Stomach smooth muscle (tissue), 2 donors: ENCODE data around the gene TMC8.

Source experiments
- H3K27ac ChIP-seq: one replicate; pipeline ENCODE4 v1.7.0; 2013; ENCODE audit warnings: mild to moderate bottlenecking, low read length, inconsistent platforms
- H3K27me3 ChIP-seq, 2 donors: one replicate each; pipeline ENCODE4 v1.7.0; 2013; ENCODE audit warnings: low read length in 2 of 2; ENCODE audit not compliant: insufficient read depth in 2 of 2, control insufficient read depth in 1 of 2
- H3K36me3 ChIP-seq, 2 donors: one replicate each; pipeline ENCODE4 v1.7.0; 2013; ENCODE audit warnings: low read length in 2 of 2; ENCODE audit not compliant: control insufficient read depth in 2 of 2, insufficient read depth in 2 of 2
- H3K4me1 ChIP-seq: one replicate; pipeline ENCODE4 v1.7.0; 2013; ENCODE audit warnings: low read length; ENCODE audit not compliant: control insufficient read depth, insufficient read depth
- H3K4me3 ChIP-seq, 2 donors: one replicate each; pipeline ENCODE4 v1.7.0; 2013; ENCODE audit warnings: low read length in 2 of 2
- H3K9ac ChIP-seq, 2 donors: one replicate each; pipeline ENCODE4 v1.7.0; 2013; ENCODE audit warnings: low read length in 2 of 2, mild to moderate bottlenecking in 1 of 2
- H3K9me3 ChIP-seq, 2 donors: one replicate each; pipeline ENCODE4 v1.7.0; 2013; ENCODE audit warnings: low read length in 2 of 2; ENCODE audit not compliant: control insufficient read depth in 2 of 2
- donor health status: healthy.
- donor health status: Pancreatic carcinoma.

TMC8 gene

DNA sequence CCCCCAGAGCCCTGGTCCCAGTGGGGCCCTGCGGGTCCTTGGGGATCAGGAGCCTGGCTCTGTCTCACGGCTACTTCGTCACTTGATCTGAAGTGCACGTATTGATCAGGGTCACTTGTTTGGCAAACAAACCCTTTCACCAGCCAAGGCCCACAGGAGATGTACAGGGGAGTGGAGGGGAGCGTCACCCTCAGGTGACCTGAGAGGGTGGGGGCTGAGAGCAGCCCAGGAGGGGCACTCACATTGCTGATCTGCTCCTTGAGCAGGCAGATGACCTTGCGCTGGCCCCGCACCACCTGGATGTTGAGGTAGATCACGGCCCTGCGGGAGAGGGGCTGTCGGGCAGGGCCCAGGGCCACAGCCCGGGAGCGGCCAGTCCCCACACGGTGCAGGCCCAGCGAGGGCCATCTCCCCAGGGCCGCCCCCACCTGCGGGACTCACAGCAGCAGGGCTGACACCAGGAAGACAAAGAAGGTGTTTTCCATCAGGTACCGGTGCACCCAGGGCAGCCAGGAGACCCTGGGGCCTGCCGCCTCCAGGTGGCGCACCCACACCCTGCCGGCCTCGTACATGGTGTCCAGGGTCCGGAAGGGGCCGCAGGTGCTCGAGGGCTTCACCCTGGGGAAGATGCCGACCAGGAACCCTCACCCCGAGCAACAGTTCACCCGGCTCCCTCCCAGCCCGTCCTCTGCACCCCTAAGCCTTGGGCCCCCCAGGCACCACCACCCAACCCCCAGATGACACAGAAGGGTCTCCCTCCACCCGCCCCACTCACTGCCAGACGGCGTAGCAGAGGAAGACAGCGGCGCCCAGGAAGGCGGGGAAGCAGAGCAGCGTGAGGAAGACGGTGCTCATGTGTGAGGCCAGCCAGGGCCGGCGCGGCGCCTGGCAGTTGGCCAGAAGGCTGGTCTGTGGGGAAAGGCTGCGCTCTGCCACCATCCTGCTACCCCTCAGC, 13.3 kb upstream of the TMC8 start:
- Histone ChIP-seq H3K36me3 (no peaks in the 10 kb centered on the region), H3K27me3 (peaks cover 2 to 3% of the 10 kb centered on the region in 2 donors), H3K4me1 (peaks cover 27% of the 10 kb centered on the region), H3K9me3 (no peaks in the 10 kb centered on the region), H3K27ac (no peak overlapping the region), H3K4me3 (peak overlapping the region in 1 of 2 donors; percentile 44), H3K9ac (no peak overlapping the region)

DNA sequence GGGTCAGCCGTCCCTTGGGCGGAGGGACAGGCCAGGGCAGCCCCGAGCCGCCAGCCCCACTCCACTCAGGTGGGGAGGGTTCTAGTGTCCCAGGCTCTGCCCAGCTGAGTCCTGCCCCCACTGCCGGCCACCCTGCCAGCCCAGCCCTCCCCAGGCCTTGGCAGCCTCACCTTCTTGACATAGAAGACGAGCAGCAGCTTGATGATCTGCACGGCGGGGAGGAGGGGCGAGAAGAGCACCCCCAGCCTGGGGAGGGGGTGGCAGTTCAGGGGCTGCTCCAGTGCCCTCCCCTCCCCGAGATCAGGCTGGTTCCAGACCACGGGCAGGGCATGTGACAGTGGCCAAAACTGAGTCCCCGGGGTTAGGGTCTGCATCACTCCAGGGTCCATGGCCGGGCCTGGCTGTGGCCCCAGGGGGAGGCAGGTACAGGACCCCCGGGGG, 11.8 kb upstream of the TMC8 start:
- H3K4me1 ChIP-seq: peaks cover 18% of the 10 kb centered on the region
- H3K9me3 ChIP-seq: no peaks in the 10 kb centered on the region
- H3K27ac ChIP-seq: no peak overlapping the region
- peaks cover 0 to 1% of the 10 kb centered on the region in 2 donors for H3K27me3 ChIP-seq
- H3K9ac ChIP-seq: no peak overlapping the region
- H3K36me3 ChIP-seq: no peaks in the 10 kb centered on the region
- H3K4me3 ChIP-seq: no peak overlapping the region

DNA sequence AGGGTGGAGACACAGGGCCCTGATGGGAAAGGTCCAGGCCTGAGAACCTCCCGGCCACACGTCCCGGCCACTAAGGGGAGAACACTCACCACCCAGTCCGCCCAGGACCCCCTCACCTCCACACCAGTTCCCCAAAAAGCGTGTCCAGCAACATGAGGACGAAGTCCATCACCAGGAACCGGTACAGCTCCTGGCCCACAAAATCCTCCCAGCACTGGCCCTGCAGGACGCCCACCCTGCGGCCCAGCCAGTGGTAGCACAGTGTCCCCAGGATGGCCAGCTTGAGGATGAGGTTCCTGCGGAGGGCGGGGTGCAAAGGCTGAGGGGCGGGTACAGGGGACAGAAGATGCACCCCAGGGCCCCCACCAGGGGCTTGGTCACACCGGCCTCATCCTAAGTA, 10.0 kb upstream of the TMC8 start:
- H3K4me1 ChIP-seq: peaks cover 10% of the 10 kb centered on the region
- no peaks in the 10 kb centered on the region for H3K27me3 ChIP-seq
- no peak overlapping the region for H3K9ac ChIP-seq
- no peaks in the 10 kb centered on the region for H3K9me3 ChIP-seq
- H3K36me3 ChIP-seq: no peaks in the 10 kb centered on the region
- H3K27ac ChIP-seq: no peak overlapping the region
- H3K4me3 ChIP-seq: no peak overlapping the region

DNA sequence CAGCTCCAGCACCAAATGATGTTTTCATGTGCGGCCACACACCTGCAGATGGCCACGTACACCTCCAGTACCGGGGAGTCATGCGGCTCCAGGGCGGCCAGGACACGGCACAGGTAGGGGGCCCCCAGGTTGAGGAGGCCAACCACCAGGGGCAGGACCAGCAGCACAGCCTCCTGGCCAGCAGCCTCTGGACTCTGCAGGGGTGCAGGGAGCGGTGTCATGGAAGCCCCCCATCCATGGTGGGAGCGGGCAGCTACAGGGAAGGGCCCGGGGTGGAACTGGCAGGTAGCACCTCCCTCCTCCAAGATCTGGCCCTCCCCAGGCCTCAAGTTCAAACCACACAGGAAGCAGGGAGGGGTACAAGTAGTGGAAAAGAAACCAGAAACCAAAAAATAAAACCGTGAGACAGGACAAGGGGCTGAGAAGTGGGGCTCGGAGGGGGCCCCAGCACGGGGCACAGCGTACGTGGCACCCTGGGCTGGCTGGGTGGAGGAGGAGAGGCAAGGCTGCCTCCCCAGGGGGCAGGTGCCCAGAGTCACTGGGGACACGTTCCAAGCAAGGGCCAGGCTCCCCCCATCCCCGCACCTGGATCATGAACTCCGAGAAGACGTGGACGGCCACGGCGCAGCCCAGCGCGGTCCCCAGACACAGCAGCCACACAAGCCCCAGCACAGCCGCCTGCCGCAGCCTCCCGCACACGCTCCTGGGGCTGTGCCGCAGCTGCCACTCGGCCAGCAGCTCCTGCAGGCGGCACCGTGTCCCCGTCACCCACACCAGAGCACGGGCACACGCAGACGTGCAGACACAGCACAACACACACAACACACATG, 9.4 kb upstream of the TMC8 start:
- H3K27ac ChIP-seq: no peak overlapping the region
- H3K9me3 ChIP-seq: no peaks in the 10 kb centered on the region
- H3K36me3 ChIP-seq: no peaks in the 10 kb centered on the region
- H3K4me1 ChIP-seq: peaks cover 10% of the 10 kb centered on the region
- no peaks in the 10 kb centered on the region for H3K27me3 ChIP-seq
- no peak overlapping the region for H3K9ac ChIP-seq
- no peak overlapping the region for H3K4me3 ChIP-seq

DNA sequence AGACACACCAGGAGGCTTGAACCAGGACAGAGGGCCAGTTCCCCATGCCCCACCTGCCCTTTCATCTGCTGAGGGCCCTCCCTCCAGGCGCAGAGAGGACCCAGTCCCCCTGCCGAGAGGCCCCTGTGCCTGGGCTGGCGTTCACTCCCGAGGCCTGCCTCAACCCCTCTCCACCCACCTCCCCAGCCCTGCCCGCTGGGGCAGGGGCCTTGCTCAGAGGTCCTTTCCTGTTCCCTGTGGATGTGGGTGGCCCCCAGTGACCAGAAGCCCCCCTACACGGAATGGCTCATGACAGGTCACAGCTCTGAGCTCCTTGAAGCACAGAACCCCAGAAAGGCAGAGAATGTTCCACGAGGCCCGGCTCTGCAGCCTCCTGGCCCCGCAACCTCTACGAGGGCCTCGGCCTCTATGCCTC, 8.8 kb upstream of the TMC8 start:
- H3K9me3 ChIP-seq: no peaks in the 10 kb centered on the region
- H3K27ac ChIP-seq: no peak overlapping the region
- no peak overlapping the region for H3K9ac ChIP-seq
- H3K4me3 ChIP-seq: no peak overlapping the region
- H3K4me1 ChIP-seq: peaks cover 13% of the 10 kb centered on the region
- H3K27me3 ChIP-seq: no peaks in the 10 kb centered on the region
- no peaks in the 10 kb centered on the region for H3K36me3 ChIP-seq

DNA sequence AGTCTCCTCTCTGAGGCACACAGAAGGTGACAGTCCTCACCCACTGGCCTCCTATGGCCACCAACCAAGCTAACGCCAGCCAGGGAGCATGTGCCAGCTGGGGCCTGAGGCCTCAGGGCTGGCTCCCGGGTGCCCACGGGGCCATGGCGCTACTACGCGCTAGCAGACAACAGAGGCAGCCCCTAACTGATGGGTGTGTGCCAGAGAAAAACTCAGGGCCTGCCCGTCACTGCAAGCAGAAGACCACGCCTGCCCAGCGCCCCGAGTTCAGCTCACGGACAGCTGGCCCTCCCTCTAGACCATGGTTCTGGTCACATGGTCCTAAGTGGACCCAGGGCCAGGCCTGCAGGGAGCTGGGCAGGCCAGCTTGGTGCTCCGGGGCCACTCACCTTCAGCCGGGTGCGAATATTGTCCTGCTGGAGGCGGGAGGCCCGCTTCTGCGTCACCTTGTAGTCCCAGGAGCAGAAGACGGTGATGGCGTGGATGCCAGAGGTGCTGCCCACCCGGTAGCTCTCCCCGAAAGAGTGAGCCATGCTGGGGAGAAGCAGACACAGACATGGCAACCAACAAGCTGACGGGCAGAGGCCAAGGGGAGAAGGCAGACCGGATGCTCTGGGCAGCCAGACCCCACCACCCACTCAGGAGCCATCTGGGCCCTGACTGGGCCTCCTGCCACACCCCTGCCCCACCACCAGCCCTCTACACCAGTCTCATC, 8.2 kb upstream of the TMC8 start:
- Histone ChIP-seq H3K9ac (no peak overlapping the region), H3K4me1 (peaks cover 10% of the 10 kb centered on the region), H3K27ac (no peak overlapping the region)

DNA sequence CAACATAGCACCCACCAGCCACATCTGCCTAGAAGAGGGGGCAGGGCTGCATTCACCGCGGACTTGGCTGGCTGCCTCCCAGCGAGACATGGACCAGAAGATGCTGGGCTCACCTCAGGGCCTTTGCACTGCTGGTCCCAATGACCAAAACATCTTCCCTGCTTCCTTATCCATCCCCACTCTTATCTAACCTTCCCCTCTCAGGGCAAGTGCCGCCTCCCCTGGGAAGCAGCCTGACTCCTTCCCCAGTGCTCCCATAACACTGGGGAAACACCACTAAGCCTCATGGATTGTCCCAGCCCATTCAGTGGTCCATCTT, 7.7 kb upstream of the TMC8 start:
- Histone ChIP-seq H3K27ac (no peak overlapping the region), H3K36me3 (no peaks in the 10 kb centered on the region), H3K9me3 (no peaks in the 10 kb centered on the region), H3K27me3 (peaks cover 2 to 7% of the 10 kb centered on the region in 2 donors), H3K4me1 (peaks cover 8% of the 10 kb centered on the region), H3K4me3 (no peak overlapping the region), H3K9ac (no peak overlapping the region)

More for the DNA sequence above, 8.2 kb upstream of the TMC8 start:
- no peaks in the 10 kb centered on the region for H3K9me3 ChIP-seq
- no peaks in the 10 kb centered on the region for H3K36me3 ChIP-seq
- H3K4me3 ChIP-seq: no peak overlapping the region
- H3K27me3 ChIP-seq: peaks cover 2 to 3% of the 10 kb centered on the region in 2 donors

DNA sequence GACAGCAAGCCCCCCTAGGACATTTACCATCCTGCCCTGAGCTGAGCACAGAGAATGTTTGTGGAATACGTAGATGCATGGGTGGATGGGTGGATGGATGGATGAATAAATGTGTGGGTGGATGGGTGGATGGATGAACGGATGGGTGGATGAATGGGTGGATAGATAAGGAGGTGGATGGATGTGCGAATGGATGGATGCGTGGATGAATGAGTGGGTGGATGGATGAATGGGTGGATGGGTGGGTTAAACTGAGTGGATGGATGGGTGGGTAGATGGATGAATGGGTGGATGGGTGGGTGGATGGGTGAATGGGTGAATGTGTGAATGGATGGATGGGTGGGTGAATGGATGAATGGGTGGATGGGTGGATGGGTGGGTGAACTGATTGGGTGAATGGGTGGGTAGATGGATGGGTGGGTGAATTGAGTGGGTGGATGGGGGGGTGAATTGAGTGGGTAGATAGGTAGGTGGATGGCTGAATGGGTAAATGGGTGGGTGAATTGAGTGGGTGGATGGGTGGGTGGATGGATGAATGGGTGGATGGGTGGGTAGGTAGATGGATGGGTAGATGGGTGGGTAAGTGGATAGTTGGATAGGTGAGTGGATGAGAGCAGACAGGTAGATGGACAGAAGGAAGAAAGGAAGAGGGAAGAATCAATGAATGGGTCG, 7.2 kb upstream of the TMC8 start:
- H3K27me3 ChIP-seq: peaks cover 2 to 11% of the 10 kb centered on the region in 2 donors
- H3K9ac ChIP-seq: no peak overlapping the region
- no peaks in the 10 kb centered on the region for H3K9me3 ChIP-seq
- no peak overlapping the region for H3K27ac ChIP-seq
- no peak overlapping the region for H3K4me3 ChIP-seq
- peaks cover 9% of the 10 kb centered on the region for H3K4me1 ChIP-seq
- no peaks in the 10 kb centered on the region for H3K36me3 ChIP-seq

DNA sequence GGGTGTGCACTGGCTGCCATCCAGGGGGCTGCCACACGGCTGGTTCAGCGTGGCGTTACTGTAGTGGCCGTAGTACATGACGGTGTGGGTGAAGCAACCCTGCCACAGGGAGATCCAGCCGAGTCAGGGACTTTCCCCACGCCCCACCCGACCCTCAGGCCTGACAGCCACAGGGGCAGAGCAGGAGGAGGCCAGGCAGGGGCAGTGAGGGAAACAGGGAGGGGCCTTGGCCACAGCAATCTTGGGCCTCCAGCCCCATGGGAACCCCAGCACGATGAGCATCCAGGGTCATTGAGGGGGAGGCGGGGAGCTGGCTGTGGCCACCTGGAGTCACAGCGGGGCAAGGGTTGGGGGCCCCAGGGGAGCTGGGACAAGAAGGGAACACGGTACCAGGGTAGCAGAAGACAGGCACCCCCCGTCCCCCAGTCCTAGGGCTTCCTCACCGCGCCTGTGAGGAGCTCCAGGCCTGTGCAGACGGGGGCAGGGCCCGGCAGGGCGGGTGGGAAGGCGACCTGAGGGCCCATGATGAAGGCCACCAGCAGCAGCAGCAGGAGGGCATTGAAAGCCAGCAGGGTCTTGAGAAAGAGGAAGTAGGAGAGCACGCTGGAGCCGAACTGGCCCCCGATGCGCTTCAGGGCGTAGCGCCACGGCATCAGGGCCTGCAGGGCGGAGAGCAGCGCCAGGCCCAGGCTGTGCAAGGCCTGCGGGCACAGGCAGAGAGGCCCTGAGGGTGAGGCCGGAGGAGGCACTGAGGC, 6.3 kb upstream of the TMC8 start:
- Histone ChIP-seq H3K27me3 (peaks cover 4 to 14% of the 10 kb centered on the region in 2 donors), H3K4me1 (peaks cover 14% of the 10 kb centered on the region), H3K9ac (no peak overlapping the region), H3K27ac (no peak overlapping the region), H3K36me3 (no peaks in the 10 kb centered on the region), H3K9me3 (no peaks in the 10 kb centered on the region), H3K4me3 (no peak overlapping the region)

DNA sequence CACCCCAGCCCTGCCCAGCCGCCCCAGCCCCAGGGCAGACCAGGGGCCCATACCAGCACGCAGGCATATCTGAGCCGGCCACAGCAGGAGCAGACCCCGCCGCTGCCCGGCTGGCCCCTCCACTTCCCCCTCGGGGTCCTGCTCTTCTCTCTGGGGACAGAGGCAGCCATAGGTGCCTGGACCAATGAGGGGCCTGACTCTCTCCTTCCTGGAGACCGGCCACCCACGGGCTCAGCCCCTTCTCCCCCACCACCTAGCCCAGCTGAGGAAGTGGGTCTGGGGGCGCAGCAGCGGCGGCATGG, 5.8 kb upstream of the TMC8 start:
- peaks cover 18% of the 10 kb centered on the region for H3K4me1 ChIP-seq
- no peak overlapping the region for H3K9ac ChIP-seq
- no peaks in the 10 kb centered on the region for H3K36me3 ChIP-seq
- peaks cover 6 to 16% of the 10 kb centered on the region in 2 donors for H3K27me3 ChIP-seq
- no peak overlapping the region for H3K27ac ChIP-seq
- H3K9me3 ChIP-seq: no peaks in the 10 kb centered on the region
- H3K4me3 ChIP-seq: no peak overlapping the region
